Measurements from ENCODE around the gene TRAPPC3L. TPM values are rescaled to one million over a fixed set of nuclear protein-coding genes. Genes with fewer than 3 reads are reported as not detected.

TRAPPC3L gene
- total RNA-seq, 1 donor, result 0.45 TPM

GRCh38 chr6:116463301-116463700 is 82.2 kb downstream of the TRAPPC3L start:
- no peak for DNase-seq (ENCODE audit: low read depth)
- TF ChIP-seq CTCF (IDR thresholded peaks at IDR 0.05; ENCODE audit: insufficient read depth, low read length), result no peak
- no peak overlapping the region for H3K4me3 ChIP-seq (ENCODE audit: low read depth, low read length)

- H3K4me3 ChIP-seq (ENCODE audit: low read depth, low read length), result peak overlapping the region; percentile 51
- no peak for DNase-seq (ENCODE audit: low read depth)
- TF ChIP-seq CTCF (IDR thresholded peaks at IDR 0.05; ENCODE audit: insufficient read depth, low read length), result no peak
Observed at GRCh38 chr6:116461932-116462885, 83.3 kb downstream of the TRAPPC3L start.

GRCh38 chr6:116461331-116461931 is 84.1 kb downstream of the TRAPPC3L start, which contains the start of gene CALHM6:
CALHM6 (plus strand) TSS chr6:116461375; CDS start chr6:116461930, 555 bp downstream.
- no peak for DNase-seq (ENCODE audit: low read depth)
- peak within 1 kb of the TSS; percentile 51 for H3K4me3 ChIP-seq (ENCODE audit: low read depth, low read length)
- no peak for TF ChIP-seq CTCF (IDR thresholded peaks at IDR 0.05; ENCODE audit: insufficient read depth, low read length)

- no peak for DNase-seq (ENCODE audit: low read depth)
- TF ChIP-seq CTCF (IDR thresholded peaks at IDR 0.05; ENCODE audit: insufficient read depth, low read length), result no peak
- no peak overlapping the region for H3K4me3 ChIP-seq (ENCODE audit: low read depth, low read length)
Observed at GRCh38 chr6:116459927-116460326, 85.6 kb downstream of the TRAPPC3L start.

- no peak for TF ChIP-seq CTCF (IDR thresholded peaks at IDR 0.05; ENCODE audit: insufficient read depth, low read length)
- no peak for DNase-seq (ENCODE audit: low read depth)
- H3K4me3 ChIP-seq (ENCODE audit: low read depth, low read length), result no peak overlapping the region
Observed at GRCh38 chr6:116458264-116458663, 87.2 kb downstream of the TRAPPC3L start.

GRCh38 chr6:116456927-116457326 is 88.6 kb downstream of the TRAPPC3L start:
- DNase-seq (ENCODE audit: low read depth), result no peak
- no peak for TF ChIP-seq CTCF (IDR thresholded peaks at IDR 0.05; ENCODE audit: insufficient read depth, low read length)

More at GRCh38 chr6:116456927-116457326, 88.6 kb downstream of the TRAPPC3L start:
- no peak overlapping the region for H3K4me3 ChIP-seq (ENCODE audit: low read depth, low read length)

All from fibroblast of the aortic adventitia (primary cell).